SK-N-MC (cell line): ENCODE results near the gene SZT2.

Source experiments
- DNase-seq: peaks from one replicate; pipeline ENCODE4 v3.0.0-alpha.2; 2011; ENCODE audit warnings: low read depth, low spot score
- H3K27ac ChIP-seq: fragments of 200-600 bp; sonication (generic); 2 replicates; pipeline ENCODE4 v1.5.1; 2016; ENCODE audit warnings: mixed run types
- H3K36me3 ChIP-seq: fragments of 200-600 bp; sonication (generic); 2 replicates; pipeline ENCODE4 v1.6.1; 2017; ENCODE audit warnings: antibody characterized with exemption, low read length, mixed read lengths; ENCODE audit not compliant: insufficient read depth
- H3K4me3 ChIP-seq: fragments of 200-600 bp; sonication (generic); 2 replicates; pipeline ENCODE4 v1.5.1; 2016
- H3K9ac ChIP-seq: fragments of 200-600 bp; sonication (generic); 2 replicates; pipeline ENCODE4 v1.8.0; 2017; ENCODE audit warnings: mixed run types, mixed read lengths; ENCODE audit not compliant: insufficient read length
- H3K9me3 ChIP-seq: fragments of 200-600 bp; sonication (generic); 2 replicates; pipeline ENCODE4 v1.6.1; 2017; ENCODE audit warnings: low read depth, mild to moderate bottlenecking, antibody characterized with exemption, low read length, moderate library complexity, mixed read lengths
- EZH2 ChIP-seq: fragments of 200-600 bp; sonication (generic); IDR thresholded peaks from one replicate; pipeline ENCODE4 v1.6.1; 2017; ENCODE audit warnings: antibody characterized with exemption
- FOXP2 ChIP-seq: optimal IDR thresholded peaks from 2 replicates; pipeline ENCODE3; 2011; ENCODE audit warnings: mild to moderate bottlenecking, moderate library complexity; ENCODE audit not compliant: insufficient read depth; ENCODE audit errors: extremely low read length, control extremely low read depth
- POLR2AphosphoS5 ChIP-seq: IDR thresholded peaks from 2 replicates; pipeline ENCODE4 v1.6.1; 2012; ENCODE audit warnings: mild to moderate bottlenecking, low read depth, low read length, borderline replicate concordance

Gene SZT2

DNA sequence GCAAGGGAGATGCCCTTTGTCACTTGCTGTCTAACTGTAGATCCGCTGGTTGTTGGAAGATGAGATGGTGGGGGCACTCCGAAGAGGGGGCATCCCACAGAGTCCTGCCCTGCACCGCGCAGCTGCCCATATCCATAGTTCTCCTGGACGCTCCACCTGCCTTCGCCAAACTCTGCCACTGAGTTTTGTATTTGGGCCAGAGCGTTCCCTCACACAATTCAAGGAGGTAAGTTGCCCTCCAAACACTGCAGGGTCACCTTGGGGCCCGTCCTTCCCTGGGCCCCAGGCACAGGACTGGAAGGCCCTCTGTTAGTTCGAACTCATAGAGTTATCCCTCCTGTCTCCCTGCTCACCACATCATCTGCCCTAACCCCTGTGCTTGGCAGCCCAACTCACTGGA, 42.0 kb downstream of the SZT2 start:
- H3K4me3 ChIP-seq: no peak overlapping the region
- no peak overlapping the region for H3K27ac ChIP-seq
- peaks cover 62% of the 10 kb centered on the region for H3K36me3 ChIP-seq
- no peak overlapping the region for H3K9ac ChIP-seq
- no peaks in the 10 kb centered on the region for H3K9me3 ChIP-seq
- no peak for TF ChIP-seq EZH2
- no peak for DNase-seq

GRCh38 chr1:43432171-43432860, 42.6 kb downstream of the SZT2 start:
- Histone ChIP-seq H3K27ac (no peak overlapping the region), H3K4me3 (no peak overlapping the region), H3K9ac (no peak overlapping the region), H3K36me3 (peaks cover 55% of the 10 kb centered on the region), H3K9me3 (no peaks in the 10 kb centered on the region)
- no peak for DNase-seq
- no peak for TF ChIP-seq FOXP2
- no peak for TF ChIP-seq EZH2
- TF ChIP-seq POLR2AphosphoS5: no peak

DNA sequence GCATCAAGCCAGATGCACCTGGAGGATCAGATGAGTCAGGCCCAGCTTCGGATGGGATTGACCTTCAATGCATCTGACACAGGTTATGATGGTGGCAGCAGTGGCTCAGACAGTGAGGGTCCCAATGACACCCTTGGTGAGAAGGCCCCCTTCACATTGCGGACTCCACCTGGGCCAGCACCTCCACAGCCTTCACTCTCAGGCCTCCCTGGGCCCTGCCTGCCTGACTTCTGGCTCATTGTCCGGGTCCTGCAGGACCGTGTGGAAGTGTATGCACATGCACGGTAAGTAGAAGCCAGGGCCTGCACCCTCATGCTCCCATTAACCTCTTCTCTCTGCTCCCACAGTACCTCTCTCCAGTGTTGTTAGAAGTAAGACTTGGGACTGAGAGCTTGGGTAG, 43.2 kb downstream of the SZT2 start:
- peaks cover 49% of the 10 kb centered on the region for H3K36me3 ChIP-seq

GRCh38 chr1:43434256-43434655, 44.6 kb downstream of the SZT2 start:
- peaks cover 41% of the 10 kb centered on the region for H3K36me3 ChIP-seq
- H3K4me3 ChIP-seq: no peak overlapping the region
- DNase-seq: no peak
- H3K9me3 ChIP-seq: no peaks in the 10 kb centered on the region
- no peak overlapping the region for H3K9ac ChIP-seq
- no peak overlapping the region for H3K27ac ChIP-seq
- TF ChIP-seq POLR2AphosphoS5: no peak
- no peak for TF ChIP-seq FOXP2
- TF ChIP-seq EZH2: no peak

More for the DNA sequence above, 43.2 kb downstream of the SZT2 start:
- Histone ChIP-seq H3K4me3 (no peak overlapping the region), H3K9me3 (no peaks in the 10 kb centered on the region), H3K27ac (no peak overlapping the region), H3K9ac (no peak overlapping the region)
- TF ChIP-seq POLR2AphosphoS5: no peak
- no peak for DNase-seq

GRCh38 chr1:43435146-43436145, 45.7 kb downstream of the SZT2 start:
- H3K9ac ChIP-seq: no peak overlapping the region
- H3K4me3 ChIP-seq: no peak overlapping the region
- TF ChIP-seq POLR2AphosphoS5 (no peak), FOXP2 (no peak), EZH2 (no peak)
- no peak overlapping the region for H3K27ac ChIP-seq
- H3K36me3 ChIP-seq: peaks cover 33% of the 10 kb centered on the region; the same call in 1 of the 2 replicates
- DNase-seq: no peak
- H3K9me3 ChIP-seq: no peaks in the 10 kb centered on the region

DNA sequence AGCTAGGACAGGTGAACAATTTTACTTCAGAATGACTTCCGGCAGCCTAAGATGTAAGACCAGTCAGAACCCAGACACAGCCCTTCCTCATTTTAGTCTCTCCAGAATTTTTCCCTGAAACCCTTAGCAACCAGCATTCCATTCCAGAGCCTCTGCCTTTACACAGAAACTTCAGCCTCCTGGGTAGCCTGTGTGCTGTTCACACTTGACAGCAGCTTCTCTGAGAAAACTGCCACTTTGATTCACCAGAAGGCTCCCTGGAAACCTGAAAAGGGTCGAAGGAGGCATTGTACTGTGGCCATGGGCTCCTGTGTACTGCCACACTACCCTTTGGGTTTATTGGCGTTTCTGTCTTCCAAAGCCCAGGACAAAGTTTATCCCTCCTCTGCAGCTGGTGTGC, 46.7 kb downstream of the SZT2 start:
- no peak overlapping the region for H3K4me3 ChIP-seq
- TF ChIP-seq FOXP2 (no peak), EZH2 (no peak), POLR2AphosphoS5 (no peak)
- H3K27ac ChIP-seq: no peak overlapping the region
- no peak for DNase-seq
- no peak overlapping the region for H3K9ac ChIP-seq
- peaks cover 24% of the 10 kb centered on the region; the same call in 1 of the 2 replicates for H3K36me3 ChIP-seq
- H3K9me3 ChIP-seq: no peaks in the 10 kb centered on the region

- TF ChIP-seq POLR2AphosphoS5: no peak
- no peak for TF ChIP-seq FOXP2
- no peak for TF ChIP-seq EZH2
- no peak for DNase-seq
- Histone ChIP-seq H3K27ac (no peak overlapping the region), H3K36me3 (peaks cover 15% of the 10 kb centered on the region; the same call in 1 of the 2 replicates), H3K9me3 (no peaks in the 10 kb centered on the region), H3K4me3 (no peak overlapping the region), H3K9ac (no peak overlapping the region)
Observed at GRCh38 chr1:43437031-43437973, 47.6 kb downstream of the SZT2 start.

- no peak overlapping the region for H3K4me3 ChIP-seq
- TF ChIP-seq POLR2AphosphoS5: no peak
- TF ChIP-seq FOXP2: no peak
- no peak for TF ChIP-seq EZH2
- peaks cover 8% of the 10 kb centered on the region; the same call in 1 of the 2 replicates for H3K36me3 ChIP-seq
- DNase-seq: no peak
- no peak overlapping the region for H3K27ac ChIP-seq
- no peaks in the 10 kb centered on the region for H3K9me3 ChIP-seq
- H3K9ac ChIP-seq: no peak overlapping the region
Observed at GRCh38 chr1:43438006-43438405, 48.3 kb downstream of the SZT2 start.
